GM12864 (cell line): Measurements from ENCODE around the gene ISCU.

Experiments used
- DNase-seq: peaks from one replicate; pipeline ENCODE4 v3.0.0-alpha.2; 2011; ENCODE audit warnings: low read depth
- H3K4me3 ChIP-seq: 2 replicates; pipeline ENCODE4 v1.5.1; 2011; ENCODE audit warnings: mild to moderate bottlenecking, low read depth, low read length, control low read depth
- TF ChIP-seq, protein P1 (sequence below): IDR thresholded peaks from 2 replicates; pipeline ENCODE4 v1.5.1; 2011; ENCODE audit warnings: low read depth, mild to moderate bottlenecking, moderate library complexity, low read length, control low read depth, inconsistent platforms; ENCODE audit errors: missing control alignments

ISCU gene

DNA sequence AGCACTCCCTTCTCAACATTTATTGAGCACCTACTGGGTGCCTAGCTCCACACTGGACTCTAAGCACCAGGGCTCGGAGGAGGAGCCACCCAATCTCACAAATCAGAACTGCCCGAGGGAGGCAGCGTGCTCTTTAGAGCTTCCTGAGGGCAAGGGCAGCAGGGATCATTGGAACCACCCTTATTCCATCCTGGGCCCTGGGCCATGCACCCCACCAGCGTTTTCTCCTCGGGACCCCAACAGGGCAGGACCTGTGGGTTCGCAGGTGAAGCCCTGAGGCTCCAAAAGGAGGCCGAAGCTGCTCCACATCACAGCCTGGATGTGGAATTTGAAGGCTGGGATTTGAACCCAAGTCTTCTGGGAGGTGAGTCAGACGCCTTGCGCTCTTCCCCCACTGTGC lies 20.1 kb downstream of the ISCU start:
- no peak overlapping the region for H3K4me3 ChIP-seq
- DNase-seq: no peak
- TF ChIP-seq, protein P1, sequence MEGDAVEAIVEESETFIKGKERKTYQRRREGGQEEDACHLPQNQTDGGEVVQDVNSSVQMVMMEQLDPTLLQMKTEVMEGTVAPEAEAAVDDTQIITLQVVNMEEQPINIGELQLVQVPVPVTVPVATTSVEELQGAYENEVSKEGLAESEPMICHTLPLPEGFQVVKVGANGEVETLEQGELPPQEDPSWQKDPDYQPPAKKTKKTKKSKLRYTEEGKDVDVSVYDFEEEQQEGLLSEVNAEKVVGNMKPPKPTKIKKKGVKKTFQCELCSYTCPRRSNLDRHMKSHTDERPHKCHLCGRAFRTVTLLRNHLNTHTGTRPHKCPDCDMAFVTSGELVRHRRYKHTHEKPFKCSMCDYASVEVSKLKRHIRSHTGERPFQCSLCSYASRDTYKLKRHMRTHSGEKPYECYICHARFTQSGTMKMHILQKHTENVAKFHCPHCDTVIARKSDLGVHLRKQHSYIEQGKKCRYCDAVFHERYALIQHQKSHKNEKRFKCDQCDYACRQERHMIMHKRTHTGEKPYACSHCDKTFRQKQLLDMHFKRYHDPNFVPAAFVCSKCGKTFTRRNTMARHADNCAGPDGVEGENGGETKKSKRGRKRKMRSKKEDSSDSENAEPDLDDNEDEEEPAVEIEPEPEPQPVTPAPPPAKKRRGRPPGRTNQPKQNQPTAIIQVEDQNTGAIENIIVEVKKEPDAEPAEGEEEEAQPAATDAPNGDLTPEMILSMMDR: no peak

DNA sequence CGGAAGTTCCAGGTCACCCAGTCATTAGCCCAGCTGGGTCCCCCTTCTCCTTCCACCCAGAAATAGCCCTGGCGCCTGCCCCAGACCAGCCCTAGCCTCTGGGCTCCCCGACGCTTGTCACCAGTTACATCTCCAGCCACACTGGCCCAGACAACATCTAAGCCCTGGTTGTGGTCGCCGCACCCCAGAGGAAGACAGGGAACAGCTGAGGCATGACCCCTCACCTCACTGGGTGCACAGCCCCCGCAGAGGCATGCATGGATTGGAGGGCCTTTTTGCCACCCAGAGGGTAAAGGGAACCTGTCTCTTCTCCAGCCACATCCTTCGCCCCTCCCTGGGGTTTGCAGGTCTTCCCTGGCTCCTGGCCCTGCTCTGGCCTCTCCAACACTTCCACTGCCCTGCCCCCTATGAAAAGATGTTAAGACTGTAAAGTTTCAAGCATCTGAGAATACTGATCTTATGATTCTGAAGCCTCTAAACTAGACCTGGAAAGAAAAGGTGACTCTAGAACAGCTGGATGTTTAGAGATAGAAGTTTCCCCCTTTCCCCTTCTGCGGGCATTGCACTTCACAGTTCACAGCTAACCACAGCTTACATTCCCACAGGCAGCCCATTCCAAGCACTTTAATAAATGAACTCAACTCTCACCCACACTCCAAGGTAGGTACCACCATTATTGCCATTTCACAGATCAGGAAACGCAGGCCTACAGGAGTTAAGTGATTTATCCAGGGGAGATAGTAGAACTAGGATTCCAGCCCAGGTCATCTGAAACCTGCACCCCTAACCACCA lies 20.8 kb downstream of the ISCU start:
- H3K4me3 ChIP-seq: no peak overlapping the region
- TF ChIP-seq, protein P1: no peak
- DNase-seq: no peak

DNA sequence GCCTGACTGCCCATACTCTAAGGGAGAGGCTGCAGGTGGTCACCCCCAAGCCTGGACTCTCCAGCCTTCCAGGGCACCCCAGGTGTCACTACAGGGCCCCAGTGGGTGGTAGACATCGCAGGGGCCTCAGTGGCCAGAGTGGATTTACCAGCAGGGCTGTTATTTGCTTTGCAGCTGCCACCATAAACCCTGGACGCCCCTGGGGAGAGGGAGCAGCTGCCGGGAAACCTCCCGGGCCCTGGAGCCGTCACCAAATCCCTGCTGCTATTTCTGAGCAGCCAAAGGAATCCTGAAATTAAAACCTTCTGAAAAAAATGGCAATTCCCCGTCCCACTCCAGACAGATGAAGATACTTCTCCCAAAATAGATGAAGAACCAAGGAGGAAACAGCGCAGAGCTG lies 21.6 kb downstream of the ISCU start:
- TF ChIP-seq, protein P1: no peak
- DNase-seq: no peak
- H3K4me3 ChIP-seq: no peak overlapping the region

DNA sequence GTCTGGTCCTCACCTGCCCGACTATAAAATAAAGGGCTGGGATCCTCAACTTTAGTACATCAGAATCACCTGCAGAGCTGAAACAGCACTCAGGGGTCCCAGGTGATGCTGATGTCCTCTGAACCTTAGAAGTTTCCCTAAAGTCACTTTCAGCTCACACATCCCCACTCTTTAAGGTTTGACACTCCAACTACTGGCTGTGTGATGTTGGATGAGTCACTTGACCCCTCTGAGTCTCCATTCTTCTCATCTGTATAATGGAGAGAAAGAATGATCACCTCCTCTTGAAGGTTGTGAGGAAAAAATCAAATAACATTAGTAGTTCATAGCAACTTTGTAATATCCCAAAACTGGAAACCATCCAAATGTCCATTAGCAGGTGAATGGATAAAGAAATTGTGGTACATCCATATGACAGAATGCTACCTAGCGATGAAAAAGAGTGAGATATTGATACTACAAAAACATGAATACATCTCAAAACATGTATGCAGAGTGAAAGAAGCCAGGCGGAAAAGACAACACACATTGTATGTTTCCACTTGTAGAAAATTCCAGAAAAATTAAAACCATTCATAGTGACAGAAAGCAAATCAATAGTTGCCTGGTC lies 22.2 kb downstream of the ISCU start:
- no peak for DNase-seq
- TF ChIP-seq, protein P1: no peak
- no peak overlapping the region for H3K4me3 ChIP-seq

DNA sequence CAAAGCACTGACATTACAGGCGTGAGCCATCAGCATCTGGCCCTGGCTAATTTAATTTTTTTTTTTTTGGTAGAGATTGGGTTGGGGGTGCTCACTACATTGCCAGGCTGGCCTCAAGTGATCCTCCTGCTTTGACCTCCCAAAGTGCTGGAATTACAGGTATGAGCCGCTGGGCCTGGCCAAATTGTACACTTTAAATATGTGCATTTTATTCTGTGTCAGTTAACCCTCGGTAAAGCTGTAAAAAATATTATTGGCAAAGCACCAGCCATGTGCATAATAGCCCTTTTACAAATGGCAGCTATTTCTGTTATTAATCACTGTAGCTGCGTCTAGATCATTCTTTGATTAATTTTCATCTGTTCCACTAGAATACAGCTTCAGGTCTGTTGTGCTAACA lies 23.5 kb downstream of the ISCU start:
- TF ChIP-seq, protein P1: no peak
- H3K4me3 ChIP-seq: no peak overlapping the region
- no peak for DNase-seq

DNA sequence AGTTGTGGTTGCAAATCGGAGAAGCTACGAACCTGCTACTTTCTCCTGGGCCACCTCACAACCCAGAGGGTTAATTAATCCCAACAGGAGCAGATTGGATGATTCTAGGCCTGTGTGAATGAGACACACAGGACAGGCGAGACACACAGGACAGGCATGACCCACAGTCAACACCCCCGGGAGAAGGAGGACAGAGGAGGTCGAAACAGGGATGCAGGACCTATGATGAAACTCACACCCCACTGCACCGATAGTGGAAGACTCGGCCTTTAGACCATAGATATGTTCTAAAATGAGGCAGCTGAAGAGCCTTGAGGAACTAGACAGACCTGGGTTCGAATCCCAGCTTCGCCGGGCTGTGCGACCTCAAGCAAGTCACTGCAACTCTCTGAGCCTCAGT lies 23.9 kb downstream of the ISCU start:
- TF ChIP-seq, protein P1: no peak
- DNase-seq: no peak
- H3K4me3 ChIP-seq: no peak overlapping the region

DNA sequence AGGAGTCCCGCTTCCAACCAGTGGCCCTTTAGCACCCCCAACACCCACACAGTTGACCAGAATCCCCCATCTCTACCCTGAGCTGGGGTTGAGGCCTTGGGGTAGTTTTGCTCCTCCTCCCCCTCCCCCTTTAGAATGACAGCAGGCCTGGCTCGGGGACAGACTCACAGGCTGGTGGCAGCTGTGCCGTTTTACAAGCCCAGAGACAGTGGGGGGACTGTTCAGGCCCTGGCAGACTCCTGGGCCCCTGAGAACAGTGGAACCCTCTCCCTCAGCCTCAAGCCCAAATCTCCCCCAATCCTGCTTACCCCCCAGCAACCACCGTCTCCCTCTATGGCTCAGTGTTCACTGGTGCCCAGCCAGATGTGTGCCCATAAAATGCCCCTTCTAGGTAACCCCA lies 25.4 kb downstream of the ISCU start:
- no peak for DNase-seq
- no peak overlapping the region for H3K4me3 ChIP-seq
- TF ChIP-seq, protein P1: no peak
